GM18499 (cell line): Measurements from ENCODE around the gene UBAC2.

Source experiments
- ATAC-seq: cut with Tn5 transposase; IDR thresholded peaks from one replicate; pipeline ENCODE4 v1.9.1; 2021; ENCODE audit warnings: moderate number of reproducible peaks; ENCODE audit not compliant: insufficient read depth, unreplicated experiment

UBAC2 gene

DNA sequence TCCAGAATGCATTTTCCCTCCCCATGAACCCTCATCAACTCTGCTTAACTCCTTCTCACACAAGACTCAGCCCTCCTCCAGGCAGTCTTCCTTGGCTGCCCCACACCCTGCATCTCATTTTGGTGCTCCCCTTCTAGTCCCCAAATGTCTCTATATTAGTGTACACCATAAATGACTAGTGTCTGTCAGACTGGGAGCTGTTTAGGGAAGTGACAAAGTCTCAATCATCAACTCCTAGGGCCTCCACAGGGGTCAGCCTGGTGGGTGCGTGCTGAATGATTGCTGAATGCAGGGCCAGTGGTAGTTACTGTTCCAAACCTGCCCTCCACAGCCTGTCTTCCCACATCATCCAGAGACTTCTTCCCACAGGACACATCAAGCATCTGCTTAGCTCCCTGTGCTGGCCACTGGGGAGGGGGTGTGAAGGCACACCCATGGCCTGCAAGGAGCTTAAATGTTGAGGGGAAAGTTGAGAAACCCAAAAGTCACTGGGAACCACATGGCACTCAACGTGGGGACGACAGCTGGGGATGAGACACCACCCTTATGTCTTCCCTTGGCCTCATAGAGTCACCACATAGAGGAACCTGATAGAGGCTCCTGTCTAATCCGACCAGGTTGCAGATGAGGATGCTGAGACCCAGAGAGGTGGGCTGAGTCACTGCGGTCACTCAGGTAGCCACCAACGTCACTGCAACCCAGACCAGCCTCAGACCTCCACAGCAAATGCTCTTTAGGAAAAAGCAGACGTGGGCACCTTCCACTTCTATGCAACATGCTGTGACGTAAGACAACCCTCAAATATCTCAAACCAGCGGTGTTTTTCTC is 221.3 kb downstream of the UBAC2 start:
- no peak for ATAC-seq

DNA sequence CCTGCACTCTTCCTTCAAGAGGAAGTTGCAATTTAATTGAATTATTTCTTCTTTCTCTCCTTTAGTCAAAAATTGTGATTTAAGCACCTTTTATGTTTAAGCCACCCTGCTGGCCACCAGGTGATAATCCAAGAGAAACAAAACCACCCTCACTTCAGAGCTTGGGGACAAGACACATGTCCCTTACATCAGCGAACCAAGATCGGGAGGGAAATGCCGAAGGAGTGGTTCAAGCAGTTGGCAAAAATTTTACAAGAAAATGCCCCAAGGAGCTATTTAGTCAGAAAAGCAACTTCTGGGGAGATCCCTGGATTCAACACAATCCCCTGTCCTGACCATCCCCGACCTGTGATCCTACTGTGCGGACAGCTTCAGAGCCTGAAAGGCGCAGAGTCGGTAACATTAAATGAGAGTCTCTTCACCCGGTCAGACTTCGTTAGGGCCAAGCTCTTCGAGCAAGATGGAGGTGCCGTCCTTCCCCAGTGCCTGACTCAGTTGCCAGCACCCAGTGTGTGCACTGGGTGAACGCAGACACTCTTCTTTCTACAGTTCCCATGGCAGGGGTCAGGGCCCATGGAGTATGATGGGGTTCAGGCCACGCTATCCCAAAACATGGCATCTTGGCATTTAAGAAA is 222.0 kb downstream of the UBAC2 start:
- ATAC-seq: no peak

DNA sequence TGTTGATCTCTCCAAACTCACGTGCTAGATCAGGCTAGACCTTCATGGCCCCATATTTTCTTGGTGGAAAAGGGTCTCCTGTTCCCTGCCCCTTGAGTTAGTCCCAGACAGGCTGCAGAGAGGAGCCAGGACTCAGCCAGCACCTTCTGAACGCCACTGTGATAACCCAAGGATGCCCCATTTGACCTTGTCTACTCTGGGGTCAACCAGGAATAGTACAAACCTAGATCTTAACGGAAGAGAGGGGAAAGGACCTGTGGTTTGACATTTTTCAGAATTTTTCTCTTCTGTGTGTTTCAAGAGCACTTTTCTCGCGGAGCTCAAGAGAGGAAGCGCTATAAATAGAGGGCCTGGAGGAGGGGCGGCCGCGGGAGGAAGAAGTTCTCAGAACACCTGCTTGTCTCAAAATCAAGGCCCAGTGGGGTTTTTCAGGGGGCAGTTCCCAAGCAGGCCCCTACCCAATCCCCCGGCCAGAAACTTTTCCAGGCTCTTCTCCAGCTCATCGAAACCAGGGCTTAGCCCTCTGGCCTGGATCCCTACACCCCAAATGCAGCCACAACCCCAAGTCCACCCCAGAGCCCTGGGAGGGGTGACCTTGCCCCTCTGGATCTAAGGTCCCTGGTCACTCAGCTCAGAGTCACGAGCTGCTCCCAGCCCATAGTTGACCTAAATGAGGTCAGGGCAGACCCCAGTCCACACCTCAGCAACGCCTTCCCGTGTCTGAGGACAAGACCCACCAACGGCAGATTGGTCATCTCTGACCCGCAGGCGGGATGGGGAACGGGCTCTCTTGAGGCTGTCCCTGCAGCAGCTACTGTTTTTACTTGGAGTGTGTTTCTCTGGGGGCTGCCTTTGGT is 225.1 kb downstream of the UBAC2 start:
- peak; percentile 56 for ATAC-seq

DNA sequence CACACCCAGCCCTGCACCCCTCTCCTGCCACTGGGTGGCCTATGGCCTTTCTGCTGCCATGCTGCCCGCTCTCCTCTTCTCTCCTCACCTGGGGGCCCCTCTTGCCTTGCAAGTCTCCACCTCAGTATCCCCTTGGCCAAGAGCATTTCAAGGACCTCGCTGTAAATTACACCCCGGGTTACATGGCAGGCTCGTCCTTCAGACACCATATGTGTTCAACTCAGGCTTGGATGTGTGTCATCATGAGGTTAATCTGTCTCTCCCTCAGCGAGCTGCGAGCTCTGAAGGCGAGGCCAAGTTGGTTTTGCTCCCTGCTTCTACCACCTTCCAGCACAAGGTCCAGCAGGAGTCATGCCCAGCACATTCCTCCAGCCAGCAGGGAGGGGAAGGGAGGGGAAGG is 225.8 kb downstream of the UBAC2 start:
- no peak for ATAC-seq

DNA sequence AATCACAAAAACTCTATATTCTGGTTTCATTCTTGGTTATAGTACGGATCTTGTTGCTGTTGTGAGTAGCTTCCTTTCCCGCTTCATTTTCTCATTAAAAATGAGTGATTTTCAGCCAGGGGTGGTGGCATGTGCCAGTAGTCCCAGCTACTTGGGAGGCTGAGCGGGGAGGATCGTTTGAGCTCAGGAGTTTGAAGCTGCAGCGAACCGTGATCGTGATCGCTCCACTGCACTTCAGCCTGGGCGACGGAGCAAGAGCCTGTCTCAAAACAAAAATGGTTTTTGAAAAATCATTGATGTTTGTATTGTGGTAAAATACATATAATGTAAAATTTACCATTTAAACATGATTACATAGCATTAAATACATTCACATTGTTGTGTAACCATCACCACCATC is 229.0 kb downstream of the UBAC2 start:
- ATAC-seq: no peak

- ATAC-seq: peak; percentile 10
These were observed 231.4 kb downstream of the UBAC2 start for GRCh38 chr13:99431927-99432608.

- ATAC-seq: peak; percentile 41
These were observed 232.2 kb downstream of the UBAC2 start for GRCh38 chr13:99432609-99433542.

DNA sequence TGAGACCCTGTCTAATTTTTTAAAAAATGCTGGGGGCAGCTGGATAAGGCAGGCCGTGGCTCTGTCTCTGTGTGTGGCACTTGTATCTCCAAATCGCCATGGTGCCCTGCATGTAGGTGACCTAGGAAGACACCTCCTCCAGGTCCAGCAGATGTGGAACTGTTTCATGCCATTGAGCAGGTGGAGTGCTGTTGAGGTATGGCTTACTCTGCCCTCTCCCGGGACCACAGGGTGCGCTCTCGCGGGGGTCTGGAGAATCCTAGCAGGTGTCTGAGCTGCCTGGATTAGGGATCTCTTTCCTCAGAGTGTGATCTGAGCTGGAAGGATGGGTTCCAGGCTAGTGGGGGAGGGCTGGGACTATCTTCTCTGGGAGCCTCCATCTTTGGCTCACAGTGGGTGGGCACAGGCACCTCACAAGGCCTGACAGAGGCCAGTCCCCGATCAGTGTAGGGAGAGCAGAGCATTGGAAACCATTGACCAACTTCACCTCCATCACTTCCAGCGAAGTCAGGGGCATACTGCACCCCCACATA is 233.0 kb downstream of the UBAC2 start:
- ATAC-seq: no peak

DNA sequence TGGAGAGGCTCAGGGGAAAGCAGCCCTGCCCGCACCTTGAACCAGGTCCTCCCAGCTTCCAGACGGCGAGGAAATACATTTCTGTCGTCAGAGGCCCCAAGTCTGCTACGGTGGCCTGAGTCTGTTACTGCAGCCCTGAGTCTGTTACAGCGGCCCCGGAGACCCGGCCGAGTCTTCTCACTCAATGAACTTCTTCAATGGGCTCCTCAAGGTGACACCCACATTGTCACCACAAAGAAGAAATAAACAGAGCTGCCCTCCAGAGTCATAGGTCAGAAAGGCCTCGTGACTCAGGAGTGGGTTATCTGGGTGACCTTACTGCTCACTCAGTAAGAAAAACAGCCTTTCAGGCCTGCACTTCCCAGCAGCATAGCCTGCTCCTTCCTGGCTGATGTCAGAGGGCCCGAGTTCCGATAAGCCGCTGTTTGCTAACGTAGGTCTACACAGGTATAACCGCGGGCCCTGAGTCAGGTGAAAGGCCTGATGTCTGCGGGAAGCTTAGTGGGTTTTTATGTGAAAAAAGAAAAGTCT is 233.7 kb downstream of the UBAC2 start:
- ATAC-seq: no peak

GRCh38 chr13:99435116-99435515 is 234.5 kb downstream of the UBAC2 start:
- ATAC-seq: no peak

DNA sequence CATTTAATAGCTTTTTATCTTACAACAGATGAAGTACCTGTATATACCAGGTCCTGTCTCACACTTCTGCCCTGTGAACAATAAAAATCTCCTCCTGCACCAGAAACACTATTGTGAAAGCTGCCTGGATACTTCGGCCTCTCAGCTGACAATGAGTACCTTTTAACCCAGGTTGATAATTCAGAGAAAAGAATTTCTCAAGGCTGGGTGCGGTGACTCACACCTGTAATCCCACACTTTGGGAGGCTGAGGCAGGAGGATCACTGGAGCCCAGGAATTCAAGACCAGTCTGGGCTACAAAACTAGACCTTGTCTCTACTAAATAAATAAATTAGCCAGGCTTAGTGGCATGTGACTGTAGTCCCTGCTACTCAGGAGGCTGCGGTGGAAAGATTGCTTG is 235.3 kb downstream of the UBAC2 start:
- no peak for ATAC-seq
